RCC 7860 (cell line): ENCODE data around the gene CDR2.
"Not testable (repeated sequence)": the region's sequence is repeated elsewhere in the genome, so short reads cannot be mapped to it uniquely, and the experiment has no call there.

Source experiments
- DNase-seq: peaks from one replicate; pipeline ENCODE4 v3.0.0-alpha.2; 2015; ENCODE audit warnings: low spot score
- FAIRE-seq: peaks from 2 replicates; lab custom pipeline; 2012; peaks lifted over from hg19 to GRCh38; lab: Jason Lieb, UNC

The CDR2 gene

DNA sequence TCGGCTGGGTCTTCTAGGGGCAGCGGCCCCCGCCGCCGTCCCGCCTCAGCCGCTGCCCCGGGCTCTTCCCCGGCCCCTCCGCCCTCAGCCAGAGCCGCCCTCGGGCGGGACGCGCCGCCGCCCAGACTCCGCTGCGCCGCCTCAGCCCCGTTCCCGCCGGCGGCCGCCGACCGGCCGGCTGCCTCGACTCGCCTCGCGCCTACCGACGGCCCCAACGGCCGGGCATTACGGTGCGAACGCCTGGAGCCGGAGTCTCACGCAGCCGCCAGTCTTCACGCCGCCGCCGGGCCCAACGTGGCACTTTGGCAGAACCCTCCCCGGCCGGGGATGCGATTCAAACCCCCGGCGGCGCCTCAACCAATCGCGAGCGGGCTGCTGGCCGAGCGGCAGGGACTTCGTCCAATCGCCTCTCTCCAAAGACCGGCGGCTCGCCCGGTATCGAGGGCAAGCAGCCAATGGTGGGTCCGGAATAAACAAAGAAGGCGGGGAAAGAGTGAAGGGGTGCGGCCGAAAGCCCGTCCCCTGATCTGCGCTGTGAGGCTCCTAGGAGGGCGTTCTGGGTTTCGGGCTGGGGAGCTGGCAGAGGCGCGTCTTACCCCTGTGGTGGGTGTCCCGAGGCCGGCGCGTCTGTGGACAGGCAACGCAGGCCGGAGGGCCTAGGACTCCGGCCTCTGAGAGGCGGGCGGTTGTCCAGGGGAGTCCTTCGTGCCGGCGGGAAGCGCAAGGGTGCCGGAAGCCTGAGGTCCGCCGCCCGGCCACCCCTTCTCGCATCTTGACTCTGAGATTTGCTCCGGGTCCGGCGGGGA is at the start of gene CDR2:
CDR2 (minus strand) TSS at position 309 of the 806 bp plus-strand sequence. CDS start 310 bp downstream, outside the sequence.
- peak; percentile 70 for FAIRE-seq
- peak; percentile 92 for DNase-seq

DNA sequence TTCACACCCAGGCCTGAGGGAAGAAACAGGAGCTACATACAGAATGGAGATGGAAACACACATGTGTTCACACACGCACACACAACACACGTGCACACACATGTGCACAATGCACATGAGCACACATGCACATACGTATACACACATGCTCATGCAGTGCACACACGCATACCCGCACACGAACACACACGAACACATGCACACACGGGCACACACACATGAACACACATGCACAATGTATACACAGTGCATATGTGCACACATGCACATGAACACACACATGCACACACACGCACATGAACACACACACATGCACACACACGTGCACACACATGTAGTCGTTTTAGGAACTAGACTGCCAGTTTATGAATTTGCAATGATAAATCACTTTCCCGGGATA is 49.3 kb upstream of the CDR2 start:
- FAIRE-seq (no peak), DNase-seq (no peak)

DNA sequence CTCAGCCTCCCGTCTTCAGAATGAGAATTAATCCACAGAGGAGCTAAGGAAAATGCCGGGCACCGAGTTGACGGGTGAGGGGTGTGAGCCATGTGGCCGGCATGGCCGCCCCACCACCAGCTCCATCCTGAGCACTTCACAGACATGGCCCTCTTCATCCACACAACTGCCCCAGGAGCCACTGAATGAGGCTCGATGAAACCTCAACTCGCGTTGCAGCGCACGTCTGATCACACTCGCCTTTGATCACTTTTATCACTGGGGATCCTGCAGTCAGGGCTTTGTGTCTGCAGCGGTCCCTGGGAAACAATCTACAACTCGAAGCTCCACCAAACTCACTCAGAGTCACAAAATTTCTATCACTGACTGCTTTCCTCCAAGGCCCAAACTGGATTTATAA is 46.7 kb upstream of the CDR2 start:
- DNase-seq = no peak
- FAIRE-seq = no peak

DNA sequence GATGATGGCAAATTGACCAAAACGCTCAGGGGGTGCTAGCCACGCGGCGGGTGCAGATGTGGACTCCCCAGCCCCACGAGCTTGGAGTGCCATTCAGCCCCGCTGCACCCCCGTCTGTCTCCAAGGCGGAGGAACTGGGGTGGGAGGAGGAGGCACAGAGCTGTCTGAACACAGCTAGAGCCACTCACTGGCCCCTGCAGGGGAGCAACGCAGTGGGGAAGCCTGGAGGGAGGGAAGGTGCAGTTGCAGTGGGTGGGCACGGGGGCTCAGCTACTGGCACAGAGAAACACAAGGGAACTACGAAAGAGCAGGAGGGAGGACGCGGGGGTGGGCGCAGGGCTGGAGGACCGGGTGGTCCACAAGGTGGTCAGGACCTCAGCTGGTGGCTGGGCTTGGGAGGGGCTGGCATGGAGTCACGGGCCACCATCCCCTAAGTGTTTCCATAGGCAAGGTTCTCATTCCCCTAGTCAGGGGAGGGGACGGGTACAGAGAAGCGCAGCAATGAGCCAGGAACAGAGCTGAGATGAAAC is 46.3 kb upstream of the CDR2 start:
- DNase-seq = no peak
- no peak for FAIRE-seq

DNA sequence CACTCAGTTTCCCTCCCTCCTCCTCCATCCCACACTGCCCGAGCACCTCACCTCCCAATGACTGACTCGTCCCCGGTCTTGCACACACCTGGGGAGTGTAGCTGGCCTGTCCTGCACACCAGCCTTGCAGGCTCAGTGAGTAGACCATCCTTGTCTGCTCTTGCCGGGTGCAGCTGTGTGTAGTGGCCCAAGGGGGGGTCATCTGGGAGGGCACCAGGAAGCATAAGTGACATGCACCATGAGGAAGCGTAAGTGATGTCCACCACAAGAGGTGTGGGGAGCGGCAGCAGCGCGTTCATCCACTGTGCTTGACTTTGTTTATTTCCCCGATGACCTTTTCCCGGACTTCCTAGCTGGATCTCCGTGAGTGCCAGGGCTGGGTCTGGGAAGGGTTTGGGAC is 45.5 kb upstream of the CDR2 start:
- FAIRE-seq = no peak
- no peak for DNase-seq

DNA sequence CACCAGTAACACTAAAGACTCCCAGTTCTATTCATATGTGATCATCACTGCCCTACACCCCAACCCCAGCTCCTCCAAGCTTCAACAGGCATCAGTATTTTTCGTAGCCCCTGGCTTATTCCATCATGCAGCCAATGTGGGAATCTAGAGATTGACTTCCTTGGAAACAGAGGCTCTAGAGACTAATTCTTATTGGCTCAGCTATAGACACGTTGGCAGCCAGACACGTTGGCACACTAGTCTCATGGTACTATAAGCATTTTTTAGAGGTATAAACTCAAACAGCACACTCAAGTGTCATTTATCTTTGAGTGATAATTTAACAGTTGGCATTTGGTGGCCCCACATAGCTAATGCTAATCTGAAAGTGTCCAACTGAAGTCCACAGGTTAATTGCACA is 44.4 kb upstream of the CDR2 start:
- FAIRE-seq (no peak), DNase-seq (no peak)

DNA sequence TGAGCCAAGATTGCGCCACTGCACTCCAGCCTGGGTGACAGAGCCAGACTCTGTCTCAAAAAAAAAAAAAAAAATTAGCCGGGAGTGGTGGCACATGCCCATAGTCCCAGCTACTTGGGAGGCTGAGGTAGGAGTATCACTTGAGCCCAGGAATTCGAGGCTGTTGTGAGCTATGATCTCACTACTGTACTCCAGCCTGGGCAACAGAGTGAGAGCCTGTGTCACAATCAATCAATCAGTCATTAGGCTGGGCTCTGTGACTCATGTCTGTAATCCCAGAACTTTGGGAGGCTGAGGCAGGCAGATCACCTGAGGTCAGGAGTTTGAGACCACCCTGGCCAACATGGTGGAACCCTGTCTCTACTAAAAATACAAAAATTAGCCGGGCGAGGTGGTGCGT is 43.4 kb upstream of the CDR2 start:
- DNase-seq, FAIRE-seq: not testable (repeated sequence)

DNA sequence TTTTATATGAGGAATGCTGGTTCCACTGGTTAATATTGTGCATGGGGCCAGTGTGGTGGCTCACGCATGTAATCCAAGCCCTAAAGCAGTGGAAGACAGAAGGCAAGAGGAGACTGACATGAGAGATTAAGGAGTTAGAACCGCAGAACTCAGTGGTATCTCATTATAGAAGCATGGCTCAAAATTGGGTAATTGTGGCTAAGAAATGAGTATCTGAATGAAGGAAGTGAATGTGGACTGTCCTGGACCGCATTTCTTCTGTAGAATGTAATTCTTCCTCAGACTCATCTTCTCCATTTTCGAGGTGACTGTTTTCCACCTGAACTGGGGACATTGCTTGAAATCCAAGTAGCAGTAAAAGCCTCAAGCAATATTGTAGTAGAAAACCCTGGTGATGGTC is 42.6 kb upstream of the CDR2 start:
- no peak for FAIRE-seq
- DNase-seq = no peak

DNA sequence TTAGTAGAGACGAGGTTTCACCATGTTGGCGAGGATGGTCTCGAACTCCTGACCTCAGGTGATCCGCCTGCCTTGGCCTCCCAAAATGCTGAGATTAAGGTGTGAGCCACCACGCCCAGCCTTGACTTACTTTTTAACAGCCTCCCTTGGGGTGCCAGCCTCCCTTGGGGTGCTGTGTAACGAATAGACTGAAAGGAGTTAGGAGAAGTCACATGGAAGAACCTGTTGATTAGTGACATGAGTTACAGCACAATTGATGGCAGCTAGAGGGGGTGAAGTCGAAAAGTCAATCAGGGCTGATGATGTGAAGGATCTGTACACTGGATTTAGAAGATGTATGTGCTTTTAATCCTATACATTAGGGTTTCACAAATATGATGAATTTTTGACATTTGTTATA is 39.4 kb upstream of the CDR2 start:
- DNase-seq = no peak
- no peak for FAIRE-seq

DNA sequence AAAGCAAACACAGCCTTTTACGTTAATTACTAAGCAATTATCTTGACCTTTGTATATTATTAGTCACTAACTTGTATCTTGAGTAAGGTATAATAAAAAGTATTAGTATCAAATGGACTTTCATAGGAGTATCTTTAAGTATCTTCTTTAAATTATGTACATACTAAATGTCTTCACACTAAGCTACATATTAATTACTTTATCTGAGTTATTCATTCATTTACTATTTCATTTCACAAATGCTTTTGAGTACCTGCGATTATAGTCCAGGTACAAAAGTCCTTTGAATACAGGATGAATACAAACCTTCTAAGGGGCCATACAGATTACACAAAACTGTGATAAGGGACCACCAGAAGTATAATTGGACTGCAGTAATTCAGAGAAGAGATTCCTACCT is 33.1 kb upstream of the CDR2 start:
- FAIRE-seq (no peak), DNase-seq (no peak)

DNA sequence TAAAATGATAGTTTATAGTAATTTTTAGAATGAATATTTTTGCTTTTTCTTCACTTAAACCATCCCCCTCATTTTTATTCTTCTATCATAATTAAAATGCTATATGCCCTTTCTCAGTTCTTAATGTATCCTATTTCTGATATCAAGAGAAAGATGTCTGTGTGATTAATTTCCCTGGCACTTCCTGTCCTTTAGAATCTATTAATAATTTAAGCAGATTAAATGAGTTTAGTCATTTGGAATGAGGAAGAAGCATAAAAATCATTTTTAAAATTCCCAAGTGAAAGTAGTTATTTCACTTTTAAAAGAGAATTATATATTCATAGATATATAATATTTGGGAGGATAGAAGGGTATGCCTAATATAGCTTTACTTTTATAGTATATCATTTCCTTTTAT is 27.8 kb upstream of the CDR2 start:
- DNase-seq (peak; percentile 50), FAIRE-seq (peak; percentile 92)

DNA sequence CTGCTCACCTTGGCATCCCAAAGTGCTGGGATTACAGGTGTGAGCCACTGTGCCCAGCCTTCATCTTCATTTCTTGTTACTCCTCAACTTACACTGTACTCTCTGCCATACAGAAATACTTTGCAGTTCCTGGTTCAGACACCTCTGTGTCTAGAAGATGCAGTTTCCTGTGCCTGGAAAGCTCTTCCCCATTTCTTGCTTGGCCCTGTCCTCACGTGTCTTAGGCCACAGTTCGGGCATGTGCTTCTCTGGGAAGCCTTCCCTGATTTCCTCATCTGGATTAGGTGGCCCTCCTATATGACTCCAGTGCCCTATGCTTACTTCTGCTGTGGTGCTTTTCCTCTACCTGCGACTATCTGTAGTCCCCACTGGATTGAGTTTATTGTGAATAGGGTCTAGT is 26.5 kb upstream of the CDR2 start:
- DNase-seq = no peak
- FAIRE-seq = no peak

DNA sequence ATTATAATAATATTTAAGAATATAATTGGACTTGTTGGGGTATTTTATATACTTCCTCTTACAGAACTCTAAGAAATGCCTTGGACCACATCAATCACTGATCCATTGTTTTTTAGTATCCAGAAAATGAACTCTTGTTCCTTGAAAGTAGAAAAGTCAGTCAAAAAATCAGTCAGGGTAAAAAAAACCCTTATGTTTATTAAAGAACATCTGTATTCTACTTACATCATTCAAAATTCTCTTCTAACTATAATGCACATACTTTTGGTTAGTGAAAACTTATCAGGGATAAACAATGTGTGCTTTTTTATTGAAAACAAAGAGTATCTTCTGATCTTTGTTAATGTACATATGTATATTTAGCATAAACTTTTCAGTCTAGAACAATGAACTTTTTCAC is 23.5 kb upstream of the CDR2 start:
- DNase-seq (no peak), FAIRE-seq (no peak)

DNA sequence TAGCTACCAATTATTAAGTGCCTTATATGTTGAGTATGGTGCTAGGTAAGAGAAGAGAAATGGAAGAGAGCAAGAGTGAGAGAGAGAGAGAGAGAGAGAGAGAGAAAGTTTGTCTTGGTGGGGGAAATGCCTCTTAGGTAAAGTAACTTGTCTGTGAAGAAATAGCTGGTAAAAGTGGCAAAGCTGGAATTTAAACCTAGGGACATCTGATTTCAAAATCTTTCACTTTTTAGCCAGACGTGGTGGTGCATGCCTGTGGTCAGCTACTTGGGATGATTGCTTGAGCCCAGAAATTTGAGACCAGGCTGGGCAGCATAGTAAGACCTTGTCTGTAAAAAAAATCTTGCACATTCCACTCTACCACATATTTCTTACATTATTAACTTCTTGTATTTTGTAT is 23.0 kb upstream of the CDR2 start:
- FAIRE-seq = peak; percentile 77
- DNase-seq = peak; percentile 64

DNA sequence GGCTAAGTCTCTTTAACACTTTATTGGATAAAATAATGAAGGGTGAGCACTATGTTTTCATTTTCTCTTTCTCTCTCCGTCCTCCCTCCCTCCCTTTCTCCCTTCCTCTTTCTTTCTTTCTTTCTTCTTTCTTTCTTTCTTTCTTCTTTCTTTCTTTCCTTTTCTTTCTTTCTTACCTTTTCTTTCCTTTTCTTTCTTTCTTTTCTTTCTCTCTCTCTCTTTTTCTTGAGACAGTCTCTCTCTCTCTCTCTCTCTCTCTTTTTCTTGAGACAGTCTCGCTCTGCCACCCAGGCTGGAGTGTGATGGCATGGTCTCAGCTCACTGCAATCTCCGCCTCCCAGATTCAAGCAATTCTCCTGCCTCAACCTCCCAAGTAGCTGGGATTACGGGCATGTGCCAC is 21.5 kb upstream of the CDR2 start:
- no peak for DNase-seq
- FAIRE-seq = no peak

DNA sequence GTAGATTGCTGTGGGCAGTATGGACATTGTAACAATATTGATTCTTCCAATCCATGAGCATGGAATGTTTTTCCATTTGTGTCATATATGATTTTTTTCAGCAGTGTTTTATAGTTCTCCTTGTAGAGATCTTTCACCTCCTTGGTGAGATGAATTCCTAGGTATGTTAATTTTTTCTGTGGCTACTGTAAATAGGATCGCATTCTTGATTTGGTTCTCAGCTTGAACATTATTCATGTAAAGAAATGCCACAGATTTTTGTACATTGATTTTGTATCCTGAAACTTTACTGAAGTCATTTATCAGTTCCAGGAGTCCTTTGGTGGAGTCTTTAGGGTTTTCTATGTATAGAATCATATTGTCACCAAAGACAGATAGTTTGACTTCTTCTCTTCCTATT is 19.7 kb upstream of the CDR2 start:
- DNase-seq (no peak), FAIRE-seq (no peak)

DNA sequence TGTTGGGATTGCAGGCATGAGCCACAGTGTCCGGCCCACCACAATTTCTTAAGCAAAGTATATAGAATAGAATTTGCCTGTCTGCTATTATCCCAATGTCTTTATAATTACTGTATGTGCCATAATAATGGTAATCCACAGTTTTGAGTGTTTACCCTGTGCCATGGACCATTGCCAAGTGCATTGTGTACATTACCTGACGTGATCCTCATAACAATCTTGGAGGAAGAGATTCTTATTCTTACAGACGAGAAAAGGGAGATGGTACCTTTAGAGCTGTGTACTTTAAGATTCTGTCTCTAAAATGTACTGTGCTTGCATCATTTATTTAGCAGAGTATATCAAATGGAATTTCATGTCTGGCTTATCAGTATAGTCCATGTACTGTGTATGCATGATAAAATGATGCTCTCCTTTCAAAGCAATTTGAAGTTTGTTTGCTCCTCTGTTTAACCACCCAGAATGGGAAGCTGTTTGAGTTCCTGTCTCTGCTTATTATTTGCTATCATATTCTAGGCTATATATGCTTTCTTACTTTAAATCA is 13.8 kb upstream of the CDR2 start:
- FAIRE-seq = no peak
- no peak for DNase-seq

DNA sequence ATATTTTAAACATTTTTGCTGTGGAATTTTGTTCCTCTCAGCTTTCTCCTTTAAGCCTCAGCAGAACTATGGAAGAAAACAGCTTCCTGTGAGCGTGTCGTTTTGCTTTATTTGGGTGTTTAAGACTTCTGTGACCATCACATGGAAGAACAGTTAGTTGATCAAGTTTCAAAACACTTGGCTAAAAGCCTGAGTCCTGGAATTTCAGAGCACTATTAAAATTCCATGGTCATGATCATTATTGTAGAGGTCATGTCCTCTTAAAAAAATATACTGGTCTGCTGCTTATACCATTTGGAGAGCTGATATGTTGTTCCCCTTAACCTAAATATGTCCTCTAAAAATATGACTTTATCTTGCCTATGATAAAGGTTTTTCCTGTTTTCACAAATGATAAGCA is 12.6 kb upstream of the CDR2 start:
- FAIRE-seq = peak; percentile 50
- peak; percentile 43 for DNase-seq

DNA sequence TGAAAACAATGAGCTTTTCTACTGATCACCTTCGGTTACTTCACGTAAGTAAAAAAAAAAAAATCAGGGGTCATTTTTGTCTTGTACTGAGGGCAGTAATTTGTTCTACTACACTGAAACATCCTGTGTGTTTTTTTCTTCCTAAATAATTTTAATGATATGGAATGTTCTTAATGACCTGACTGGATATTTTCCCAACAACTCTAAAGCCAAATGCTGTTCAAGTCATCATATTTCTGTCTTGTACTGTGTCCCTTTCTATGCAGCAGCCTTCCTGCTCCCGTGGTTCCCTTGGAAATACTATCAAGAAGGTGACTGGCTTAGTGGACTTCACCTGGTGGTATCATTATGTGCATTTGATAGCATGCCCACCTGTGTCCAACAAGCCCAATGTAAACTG is 10.8 kb upstream of the CDR2 start:
- DNase-seq (no peak), FAIRE-seq (no peak)

DNA sequence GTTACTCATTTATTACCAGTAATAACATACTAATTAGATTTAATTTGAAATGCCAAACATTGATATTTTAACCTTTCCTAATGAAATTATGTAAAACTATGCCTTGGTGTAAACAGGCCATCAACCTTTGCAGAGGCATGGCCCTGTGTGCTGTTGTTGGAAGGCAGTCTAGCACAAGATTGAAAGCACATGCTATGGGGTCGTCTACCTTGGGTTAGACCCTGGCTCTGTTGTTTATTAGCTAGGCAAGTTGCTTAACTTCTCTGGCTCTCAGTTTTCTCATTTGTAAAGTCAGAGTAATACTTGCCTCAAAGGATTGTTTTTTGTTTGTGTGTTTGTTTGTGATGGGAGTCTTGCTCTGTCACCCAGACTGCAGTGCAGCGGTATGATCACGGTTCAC is 9.4 kb upstream of the CDR2 start:
- no peak for FAIRE-seq

DNA sequence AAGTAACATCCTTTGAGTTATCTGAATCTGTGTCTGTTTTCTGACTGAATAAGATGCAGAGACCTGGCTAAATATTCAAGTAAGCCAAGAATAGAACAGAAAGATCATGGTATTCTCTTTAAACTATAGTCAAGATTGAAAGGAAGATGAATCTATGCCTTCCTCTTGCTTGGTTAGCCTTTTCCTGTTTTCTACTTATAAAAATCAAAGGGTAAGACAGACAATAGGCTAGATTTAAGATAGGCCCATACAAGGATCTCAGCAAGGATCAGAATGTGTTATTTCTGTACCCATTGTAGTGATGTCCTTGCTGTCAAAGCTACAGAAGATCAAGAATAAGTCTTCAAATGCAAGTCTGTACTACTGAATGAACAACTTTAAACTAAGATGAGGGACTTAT is 7.0 kb upstream of the CDR2 start:
- DNase-seq = no peak
- FAIRE-seq = no peak

More for the DNA sequence above, 9.4 kb upstream of the CDR2 start:
- DNase-seq = no peak

DNA sequence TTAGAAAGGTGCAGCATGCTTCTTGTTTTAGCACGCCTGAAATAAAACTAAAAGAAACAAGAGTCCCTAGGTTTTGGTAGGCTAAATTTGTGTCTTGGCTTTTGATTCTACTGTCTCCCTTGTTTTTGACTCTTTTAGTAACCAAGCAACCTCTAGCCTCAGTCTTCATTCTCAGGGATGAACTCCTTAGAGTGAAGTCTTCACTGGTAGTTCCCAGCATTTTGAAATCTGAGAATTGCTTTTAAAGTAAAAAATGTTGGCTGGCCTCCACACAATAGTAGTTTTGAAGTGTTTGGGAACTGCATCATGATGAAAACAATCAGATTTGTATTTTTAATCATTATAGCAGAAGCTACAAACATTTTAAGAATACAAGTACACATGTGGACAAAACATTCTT is 6.1 kb upstream of the CDR2 start:
- FAIRE-seq (no peak), DNase-seq (no peak)

DNA sequence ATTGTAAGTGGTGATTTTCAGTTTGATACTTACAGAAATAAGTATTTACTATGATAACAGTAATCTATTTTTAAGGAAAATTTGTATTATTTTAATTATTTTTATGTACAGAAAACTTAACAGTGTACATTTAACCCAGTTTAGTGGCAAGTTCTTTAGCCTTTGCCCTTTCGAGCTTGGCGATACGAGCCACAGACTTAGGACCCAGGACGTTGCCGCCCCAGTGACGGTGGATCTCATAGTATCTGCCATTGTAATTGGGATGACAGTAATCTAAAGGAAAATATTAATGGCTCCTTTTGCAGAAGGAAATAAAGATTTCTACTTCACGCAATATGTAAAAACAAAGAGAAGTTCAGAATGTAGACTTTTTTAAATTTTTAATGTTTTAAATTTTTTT is 5.2 kb upstream of the CDR2 start:
- DNase-seq (no peak), FAIRE-seq (no peak)
